ENCODE results near the gene BARX1.
"Not testable (repeated sequence)": the region's sequence is repeated elsewhere in the genome, so short reads cannot be mapped to it uniquely, and the experiment has no call there.

Gene BARX1

DNA sequence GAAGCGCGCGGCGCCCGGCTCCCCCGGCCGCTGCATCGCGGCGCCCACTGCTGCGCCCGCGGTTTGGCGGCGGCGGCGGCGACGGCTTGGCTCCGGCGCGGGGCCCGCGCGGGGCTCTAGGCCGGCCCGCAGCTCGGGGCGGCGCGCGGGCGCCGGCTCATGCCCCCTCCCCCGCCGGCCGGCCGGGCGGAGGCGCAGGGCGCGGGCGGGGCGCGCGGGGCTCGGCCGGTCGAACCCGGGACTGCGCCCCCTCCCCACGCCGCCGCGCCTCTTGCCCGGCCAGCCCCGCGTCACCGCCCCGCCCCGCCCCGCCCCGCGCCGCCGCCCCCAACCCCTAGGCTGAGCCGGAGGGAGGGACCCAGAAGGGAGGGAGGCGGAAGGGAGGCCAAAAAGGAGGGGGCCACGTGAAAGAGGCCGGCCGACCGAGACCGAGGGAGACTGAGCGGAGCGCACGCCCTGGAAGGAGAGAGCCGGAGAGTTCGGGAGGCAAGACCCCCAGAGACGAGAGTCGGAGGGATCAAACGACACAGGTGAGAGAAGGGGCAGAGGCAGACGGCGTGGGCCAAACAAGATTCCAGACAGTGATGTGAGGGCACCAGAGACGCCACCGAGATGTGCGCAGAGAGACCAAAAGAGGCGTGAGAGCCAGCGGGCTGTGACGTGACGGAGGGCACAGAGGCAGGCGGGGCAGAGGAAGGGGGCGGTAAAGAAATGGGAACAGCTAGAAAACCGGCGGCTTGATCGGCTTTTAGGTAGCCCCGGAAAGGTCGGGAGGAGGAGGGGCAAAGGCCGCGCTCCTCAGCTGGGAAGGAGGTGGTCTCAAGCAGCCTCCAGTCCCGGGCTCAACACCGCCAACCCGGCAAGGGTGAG, at the start of gene BARX1:
TSS of gene BARX1 (minus strand) at position 245 of the 870 bp plus-strand sequence. CDS start at position 36, 209 bp downstream.
- no peak for DNase-seq (ENCODE audit: low spot score)

GRCh38 chr9:94002316-94003140, 47.4 kb upstream of the BARX1 start:
- DNase-seq (ENCODE audit: low spot score), result no peak

DNA sequence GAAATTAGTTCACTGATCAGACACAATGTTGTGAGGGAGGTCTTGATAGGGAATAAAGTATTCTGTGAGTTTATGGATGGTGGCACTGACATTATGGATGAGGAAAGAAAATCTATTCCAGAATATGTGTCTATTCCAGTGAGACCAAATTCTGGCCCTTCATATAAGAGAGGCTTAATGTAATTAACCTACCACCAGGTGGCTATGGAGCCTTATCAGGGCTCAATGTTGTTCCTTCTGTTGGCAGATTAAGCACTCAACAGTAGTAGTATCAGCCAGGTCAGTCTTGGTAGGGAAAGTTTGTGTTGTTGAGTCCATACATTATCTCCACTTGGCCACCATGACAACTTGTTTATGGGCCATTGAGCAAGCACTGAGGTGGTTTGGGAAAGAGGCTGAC, 41.7 kb upstream of the BARX1 start:
- no peak for DNase-seq (ENCODE audit: low spot score)

- no peak for DNase-seq (ENCODE audit: low spot score)
Observed at GRCh38 chr9:93996367-93996766, 41.2 kb upstream of the BARX1 start.

DNA sequence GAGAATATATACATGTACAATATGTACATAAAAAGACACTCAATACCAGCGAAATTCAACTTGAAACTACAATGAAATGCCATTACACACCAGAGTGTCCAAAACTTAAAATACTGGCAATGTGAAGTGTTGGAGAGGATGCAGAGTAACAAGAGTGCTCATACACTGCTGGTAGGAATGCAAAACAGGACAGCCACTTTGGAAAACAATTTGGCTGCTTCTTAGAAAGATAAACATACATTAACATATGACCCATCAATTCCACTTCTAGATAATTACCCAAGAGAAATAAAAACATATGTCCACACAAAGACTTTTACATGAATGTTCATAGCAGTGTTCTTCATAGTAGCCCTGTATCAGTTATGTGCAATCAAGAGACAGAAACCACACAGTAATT, 39.4 kb upstream of the BARX1 start:
- no peak for DNase-seq (ENCODE audit: low spot score)

DNA sequence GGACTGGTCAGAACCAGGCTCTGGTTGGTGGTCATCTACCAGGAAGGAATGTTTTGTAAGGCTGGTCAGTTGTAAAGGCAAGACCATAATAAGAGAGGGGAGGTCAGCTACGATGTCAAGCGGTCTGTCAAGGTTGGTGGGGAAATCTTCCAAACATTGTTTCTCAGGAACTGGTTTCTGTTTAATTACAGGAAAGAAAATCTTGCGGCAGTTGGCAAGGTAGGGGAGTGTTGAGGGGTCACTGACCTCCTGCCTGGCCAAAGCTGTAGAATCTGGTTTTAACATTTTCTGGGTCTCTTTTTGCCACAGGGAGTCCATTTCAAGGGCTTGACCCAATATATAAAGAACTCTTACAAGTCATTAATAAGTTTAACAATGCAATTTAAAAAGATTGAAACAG, 39.0 kb upstream of the BARX1 start:
- no peak for DNase-seq (ENCODE audit: low spot score)

DNA sequence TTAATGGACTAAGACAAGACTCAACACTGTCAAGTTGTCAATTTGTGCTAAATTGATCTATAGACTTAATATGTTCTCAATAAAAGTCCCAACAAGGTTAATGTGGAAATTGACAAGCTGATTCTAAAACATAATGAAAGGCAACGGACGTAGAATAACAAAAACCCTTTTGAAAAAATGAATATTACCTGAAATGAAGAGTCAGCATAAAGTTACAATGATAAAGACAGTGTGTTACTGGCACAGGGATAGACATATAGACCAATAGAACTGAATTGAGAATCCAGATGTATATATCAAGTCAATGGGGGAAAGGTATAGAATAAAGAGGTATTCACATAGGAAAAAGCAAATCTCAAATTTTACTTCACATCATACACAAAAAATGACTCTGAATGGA, 37.7 kb upstream of the BARX1 start:
- no peak for DNase-seq (ENCODE audit: low spot score)

DNA sequence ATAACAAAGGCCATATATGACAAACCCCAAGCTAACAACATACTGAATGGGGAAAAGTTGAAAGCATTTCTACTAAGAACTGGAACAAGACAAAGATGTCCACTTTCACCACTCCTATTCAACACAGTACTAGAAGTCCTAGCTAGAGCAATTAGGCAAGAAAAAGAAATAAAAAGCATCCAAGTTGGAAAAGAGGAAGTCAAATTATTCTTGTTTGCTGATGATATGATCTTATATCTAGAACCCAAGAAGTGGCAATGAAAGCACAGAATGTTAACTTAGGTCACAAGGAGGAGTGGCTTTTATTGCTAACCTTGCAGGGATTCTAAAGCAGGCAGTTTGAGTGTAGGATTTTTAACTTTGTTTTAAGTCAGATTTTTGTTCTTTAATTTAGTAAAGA, 35.3 kb upstream of the BARX1 start:
- no peak for DNase-seq (ENCODE audit: low spot score)

GRCh38 chr9:93988056-93988455, 32.9 kb upstream of the BARX1 start:
- no peak for DNase-seq (ENCODE audit: low spot score)

DNA sequence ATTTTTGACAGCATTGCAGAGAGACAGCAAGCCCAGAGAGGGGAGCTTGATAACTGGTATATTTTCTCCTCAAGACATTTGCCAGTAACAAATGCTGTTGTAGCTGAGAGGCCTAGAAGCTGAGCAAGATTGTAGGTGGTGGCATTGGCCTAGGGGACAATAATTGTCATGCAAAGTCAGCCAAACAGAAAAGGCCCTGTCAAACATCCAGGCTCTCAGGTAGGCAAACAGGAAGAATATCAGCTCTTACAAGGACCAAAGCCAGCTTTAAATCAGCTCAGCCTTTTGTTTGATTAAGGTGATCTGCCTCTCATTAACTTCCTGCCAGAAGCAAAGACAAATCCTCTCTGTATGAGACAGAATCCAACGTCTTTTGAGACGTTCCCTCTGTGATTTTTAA, 29.7 kb upstream of the BARX1 start:
- no peak for DNase-seq (ENCODE audit: low spot score)

GRCh38 chr9:93983875-93984274, 28.7 kb upstream of the BARX1 start:
- no peak for DNase-seq (ENCODE audit: low spot score)

GRCh38 chr9:93979721-93980120, 24.6 kb upstream of the BARX1 start:
- DNase-seq (ENCODE audit: low spot score), result no peak

GRCh38 chr9:93978551-93978950, 23.4 kb upstream of the BARX1 start:
- DNase-seq (ENCODE audit: low spot score), result no peak

DNA sequence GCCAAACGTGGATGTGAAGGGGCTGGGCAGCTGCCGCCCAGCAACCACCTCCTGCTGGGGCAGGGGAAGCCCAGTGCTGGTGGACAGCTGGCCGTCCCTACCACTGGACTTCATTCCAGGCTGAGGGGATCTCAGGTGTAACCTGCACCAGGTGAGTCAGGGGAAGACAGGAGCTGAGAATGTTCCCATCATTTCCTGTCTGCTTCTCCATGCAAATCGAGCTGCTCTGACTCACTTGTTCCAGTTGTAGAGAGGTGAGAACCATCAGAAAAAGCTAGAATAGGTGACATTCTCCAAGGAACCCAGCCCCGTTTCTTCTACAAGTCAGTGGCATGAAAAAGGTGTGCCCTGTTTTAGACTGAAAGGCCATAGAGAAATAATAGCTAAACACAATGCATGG, 21.8 kb upstream of the BARX1 start:
- DNase-seq (ENCODE audit: low spot score), result no peak

- DNase-seq (ENCODE audit: low spot score), result no peak
Observed at GRCh38 chr9:93976081-93976480, 20.9 kb upstream of the BARX1 start.

- no peak for DNase-seq (ENCODE audit: low spot score)
Observed at GRCh38 chr9:93975262-93975661, 20.1 kb upstream of the BARX1 start.

DNA sequence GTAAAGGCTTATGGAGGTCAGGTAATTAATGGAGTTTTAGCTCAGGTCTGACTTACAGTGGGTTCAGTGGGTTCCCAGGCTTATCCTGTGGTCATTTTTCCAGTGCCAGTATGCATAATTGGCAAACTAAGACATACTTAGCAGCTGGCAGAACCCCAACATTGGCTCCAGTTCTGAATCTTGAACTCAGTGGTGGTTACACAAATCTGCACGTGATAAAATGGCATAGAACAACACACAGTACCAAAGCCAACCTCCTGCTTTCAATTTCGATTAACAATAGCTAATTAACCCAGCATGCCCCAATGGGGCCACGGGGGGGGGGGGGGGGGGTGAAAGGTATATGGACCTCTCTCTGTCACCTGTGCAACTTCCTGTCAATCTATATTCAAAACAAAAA, 19.0 kb upstream of the BARX1 start:
- DNase-seq (ENCODE audit: low spot score), result no peak

GRCh38 chr9:93972655-93973054, 17.5 kb upstream of the BARX1 start:
- not testable (repeated sequence) for DNase-seq (ENCODE audit: low spot score)

DNA sequence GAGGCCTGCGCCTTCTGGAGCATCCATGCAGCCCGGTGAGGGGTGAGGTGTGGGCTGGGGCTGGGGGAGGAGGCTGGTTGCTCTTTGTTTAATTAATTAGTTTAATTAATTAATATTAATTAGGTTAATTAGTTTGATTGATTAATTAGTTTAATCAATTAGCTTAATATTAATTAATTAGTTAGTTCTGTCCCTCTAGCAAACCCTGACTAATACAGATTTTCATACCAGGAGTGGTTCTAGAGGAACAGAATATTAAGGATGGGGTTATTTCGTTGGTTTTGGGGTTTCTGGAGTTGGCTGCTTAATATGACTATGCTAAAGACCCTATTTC, 14.1 kb upstream of the BARX1 start:
- DNase-seq (ENCODE audit: low spot score), result no peak

GRCh38 chr9:93968451-93969327, 13.5 kb upstream of the BARX1 start:
- DNase-seq (ENCODE audit: low spot score), result no peak

- DNase-seq (ENCODE audit: low spot score), result no peak
Observed at GRCh38 chr9:93967020-93967803, 12.1 kb upstream of the BARX1 start.

Measured in CD4-positive, alpha-beta T cell treated with Interleukin-6 at 100 ng/mL for 8 hours (primary cell).